HG02798 (cell line): ENCODE results near the gene RLN2.

ENCODE experiments used
- ATAC-seq: cut with Tn5 transposase; IDR thresholded peaks from one replicate; pipeline ENCODE4 v1.9.1; 2021; ENCODE audit warnings: mild to moderate bottlenecking; ENCODE audit not compliant: unreplicated experiment, poor library complexity

Gene RLN2

GRCh38 chr9:5274770-5275169 lies 29.7 kb downstream of the RLN2 start:
- ATAC-seq = no peak

GRCh38 chr9:5269249-5269715 lies 35.2 kb downstream of the RLN2 start:
- no peak for ATAC-seq

GRCh38 chr9:5265939-5266338 lies 38.6 kb downstream of the RLN2 start:
- ATAC-seq = no peak

- peak; percentile 42 for ATAC-seq
These were observed 40.3 kb downstream of the RLN2 start for GRCh38 chr9:5264219-5264595.

- peak; percentile 71 for ATAC-seq
These were observed 40.9 kb downstream of the RLN2 start for GRCh38 chr9:5263351-5264218.
